HG03108 (cell line): ENCODE measurements around the gene ATG16L2.
"Not testable (repeated sequence)": the region's sequence is repeated elsewhere in the genome, so short reads cannot be mapped to it uniquely, and the experiment has no call there.

Source experiments
- ATAC-seq: cut with Tn5 transposase; IDR thresholded peaks from one replicate; pipeline ENCODE4 v1.9.1; 2021; ENCODE audit warnings: moderate library complexity; ENCODE audit not compliant: unreplicated experiment

The ATG16L2 gene

DNA sequence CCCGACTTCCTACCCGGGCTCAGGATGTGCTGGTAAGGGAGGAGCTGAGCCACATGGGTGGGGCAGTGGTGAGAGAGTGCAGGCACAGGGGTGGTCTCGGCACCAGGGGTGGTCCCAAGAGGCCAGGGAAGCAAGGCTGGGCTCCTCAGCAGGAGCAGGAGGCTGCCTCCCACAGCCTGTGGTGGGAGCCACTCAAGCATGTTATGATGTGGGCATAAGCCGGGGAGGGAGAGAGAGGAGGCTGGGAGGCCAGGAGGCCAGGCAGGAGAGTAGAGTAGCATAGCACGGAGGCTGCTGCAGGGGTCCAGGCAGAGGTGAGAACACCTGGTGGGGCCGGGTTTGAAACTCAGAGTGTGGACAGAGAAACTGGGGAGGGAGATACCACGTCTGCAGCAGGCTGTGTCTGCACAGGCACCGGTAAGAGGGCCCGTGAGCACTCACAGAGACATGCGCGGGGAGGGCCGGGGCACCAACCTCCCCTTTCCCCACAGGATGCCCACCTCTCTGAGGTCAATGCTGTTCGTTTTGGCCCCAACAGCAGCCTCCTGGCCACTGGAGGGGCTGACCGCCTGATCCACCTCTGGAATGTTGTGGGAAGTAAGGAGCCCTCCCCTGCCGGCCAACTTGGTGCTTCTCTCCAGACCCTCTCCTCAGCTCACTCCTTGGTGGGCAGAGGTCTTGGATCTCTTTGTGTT is 10.7 kb downstream of the ATG16L2 start:
- ATAC-seq: no peak

DNA sequence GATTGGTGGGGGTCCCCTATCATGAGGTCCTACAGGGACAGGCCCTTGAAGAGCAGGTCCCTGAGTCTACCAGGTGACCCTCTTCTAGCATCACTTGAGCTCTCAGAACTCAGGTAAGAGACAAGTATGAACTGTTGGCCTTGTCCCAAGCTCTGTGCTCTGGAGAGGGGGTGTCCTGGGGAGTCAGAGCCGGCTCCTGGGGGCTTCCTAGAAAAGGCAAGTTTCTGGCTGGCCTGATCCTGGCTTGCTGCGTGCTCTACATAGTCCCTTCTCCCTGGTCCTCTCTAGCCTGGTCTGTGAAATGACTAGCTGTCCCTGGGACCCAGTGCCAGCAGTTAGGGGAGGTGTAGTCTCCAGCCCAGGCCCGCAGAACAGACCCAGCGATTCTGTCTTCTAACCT is 11.4 kb downstream of the ATG16L2 start:
- ATAC-seq: no peak

DNA sequence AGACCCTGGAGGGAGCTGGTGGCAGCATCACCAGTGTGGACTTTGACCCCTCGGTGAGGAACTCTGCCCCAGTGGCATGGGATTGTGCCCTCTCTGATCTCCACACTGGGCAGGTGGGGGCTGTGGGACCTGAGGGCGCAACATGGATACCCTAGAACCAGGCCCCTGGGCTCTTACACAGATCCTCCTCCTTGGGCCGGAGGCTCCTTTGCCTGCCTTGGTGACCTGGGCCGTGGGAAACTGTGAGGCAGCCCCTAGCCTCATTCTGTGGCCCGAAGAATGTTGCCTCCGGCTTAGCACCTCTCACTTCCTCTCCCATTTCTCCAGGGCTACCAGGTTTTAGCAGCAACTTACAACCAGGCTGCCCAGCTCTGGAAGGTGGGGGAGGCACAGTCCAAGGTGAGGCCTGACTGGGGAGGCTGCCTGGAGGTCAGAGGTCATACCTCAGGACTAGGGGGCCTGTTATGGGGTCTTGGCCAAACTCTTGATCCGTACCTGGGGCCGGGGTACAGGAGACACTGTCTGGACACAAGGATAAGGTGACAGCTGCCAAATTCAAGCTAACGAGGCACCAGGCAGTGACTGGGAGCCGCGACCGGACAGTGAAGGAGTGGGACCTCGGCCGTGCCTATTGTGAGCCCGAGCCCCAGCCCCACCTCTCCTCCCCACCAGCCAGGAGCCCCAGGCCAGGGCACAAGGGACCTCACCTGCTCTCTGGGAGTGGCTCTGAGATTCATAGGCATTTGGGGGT is 12.2 kb downstream of the ATG16L2 start:
- no peak for ATAC-seq

- ATAC-seq: no peak
Observed at GRCh38 chr11:72826942-72827480, 12.8 kb downstream of the ATG16L2 start.

GRCh38 chr11:72827656-72828055 is 13.4 kb downstream of the ATG16L2 start:
- not testable (repeated sequence) for ATAC-seq

DNA sequence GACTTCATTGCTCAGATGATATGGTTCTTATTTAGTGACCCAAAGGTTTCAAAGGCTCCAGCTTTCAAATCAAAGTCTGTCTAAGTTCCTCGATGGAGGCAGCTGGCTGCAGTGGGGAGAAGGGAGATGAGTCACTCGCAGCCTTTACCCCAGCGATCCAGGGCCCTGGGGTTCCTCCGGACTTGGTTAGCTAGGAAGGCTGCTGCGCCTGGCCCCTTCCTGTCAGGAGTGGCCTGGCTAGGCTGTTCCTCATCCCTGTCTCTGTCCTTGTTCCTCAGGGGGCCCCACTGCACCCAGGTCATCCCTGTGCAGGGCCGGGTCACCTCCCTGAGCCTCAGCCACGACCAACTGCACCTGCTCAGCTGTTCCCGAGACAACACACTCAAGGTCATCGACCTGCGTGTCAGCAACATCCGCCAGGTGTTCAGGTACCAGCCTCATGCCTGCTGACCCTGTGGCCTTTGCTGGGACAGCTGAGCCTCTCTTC is 13.9 kb downstream of the ATG16L2 start:
- no peak for ATAC-seq

DNA sequence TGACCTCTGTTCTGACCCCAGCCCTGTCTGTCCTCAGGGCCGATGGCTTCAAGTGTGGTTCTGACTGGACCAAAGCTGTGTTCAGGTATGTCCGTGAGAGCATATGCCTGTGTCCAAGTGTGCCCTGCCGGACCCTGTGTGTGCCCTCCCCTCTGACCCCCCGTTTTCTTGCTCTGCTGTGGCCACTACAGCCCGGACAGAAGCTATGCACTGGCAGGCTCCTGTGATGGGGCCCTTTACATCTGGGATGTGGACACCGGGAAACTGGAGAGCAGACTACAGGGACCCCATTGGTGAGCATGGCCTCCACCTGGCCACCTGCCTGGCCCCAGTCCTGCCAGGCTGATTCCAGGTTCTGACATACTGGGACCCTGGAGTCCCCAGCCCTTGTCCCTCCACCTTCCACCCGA is 14.5 kb downstream of the ATG16L2 start:
- ATAC-seq: no peak

- no peak for ATAC-seq
Observed at GRCh38 chr11:72829178-72829577, 15.0 kb downstream of the ATG16L2 start.

DNA sequence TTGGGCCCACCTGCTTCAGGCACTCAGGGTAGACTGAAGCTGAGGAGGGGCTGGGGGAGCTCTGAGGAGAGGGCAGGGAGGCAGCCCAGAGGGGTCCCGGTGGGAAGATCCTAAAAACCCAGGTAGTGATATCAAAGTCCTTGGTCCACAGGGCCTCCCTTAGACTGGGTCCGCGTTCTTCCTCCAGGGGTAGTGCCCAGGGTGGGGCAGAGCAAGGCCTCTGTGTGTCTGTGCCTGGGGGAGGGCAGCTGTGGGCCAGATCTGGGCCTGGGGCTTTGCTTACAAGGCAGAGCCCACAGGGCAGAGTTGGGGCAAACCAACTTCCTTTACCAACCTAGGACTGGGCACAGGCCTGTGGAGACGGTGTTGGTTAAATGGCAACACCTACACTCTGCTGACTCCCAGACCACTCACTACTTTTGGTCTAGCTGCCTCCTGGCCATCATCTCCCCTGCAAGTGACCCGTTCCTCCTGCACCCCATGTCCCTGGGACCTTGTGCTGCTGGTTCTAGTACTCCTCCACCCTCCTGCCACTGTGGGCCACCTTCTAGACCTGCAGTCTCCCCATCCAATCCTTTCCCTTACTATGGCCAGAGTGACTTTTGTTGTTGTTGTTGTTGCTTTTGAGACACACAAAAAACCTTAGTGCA is 15.8 kb downstream of the ATG16L2 start:
- ATAC-seq: no peak

GRCh38 chr11:72831521-72832300 is 17.5 kb downstream of the ATG16L2 start:
- no peak for ATAC-seq

DNA sequence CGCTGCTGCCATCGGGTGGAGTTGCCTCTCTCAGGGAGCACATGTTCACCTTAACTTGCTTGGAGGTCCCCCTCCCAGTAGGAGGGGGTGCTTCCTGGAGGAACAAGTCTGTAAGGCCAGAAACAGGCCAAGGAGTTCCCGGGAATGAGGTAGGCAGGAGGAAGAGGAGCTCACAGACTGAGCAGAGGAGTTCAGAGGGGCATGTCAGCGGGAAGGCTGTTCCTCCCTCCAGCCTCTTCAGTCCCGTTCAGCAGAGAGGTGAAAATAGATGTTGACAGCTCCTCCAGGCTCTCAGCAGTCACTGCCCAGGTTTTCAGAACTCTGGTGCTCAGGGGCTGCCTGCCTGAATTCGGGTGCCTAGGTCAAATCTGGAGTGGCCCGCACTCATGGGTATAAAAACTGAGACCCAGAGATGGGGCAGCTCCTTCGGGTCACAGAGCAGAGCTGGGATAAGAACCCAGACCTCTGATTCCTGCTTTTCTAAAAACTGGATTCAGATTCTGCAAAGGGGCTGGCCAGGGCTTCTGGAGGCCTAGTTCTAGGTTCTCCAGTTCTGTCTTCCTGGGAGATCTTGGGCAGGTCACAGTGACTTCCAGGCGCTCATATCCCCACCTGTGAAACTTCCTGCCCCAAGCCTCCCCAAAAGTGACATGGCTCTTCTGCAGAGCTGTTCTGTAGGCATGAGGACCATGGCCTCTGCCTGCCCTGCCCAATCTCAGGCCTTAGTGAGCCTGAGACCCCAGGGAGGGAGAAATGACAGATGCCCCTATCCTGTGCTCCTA is 18.3 kb downstream of the ATG16L2 start:
- no peak for ATAC-seq

DNA sequence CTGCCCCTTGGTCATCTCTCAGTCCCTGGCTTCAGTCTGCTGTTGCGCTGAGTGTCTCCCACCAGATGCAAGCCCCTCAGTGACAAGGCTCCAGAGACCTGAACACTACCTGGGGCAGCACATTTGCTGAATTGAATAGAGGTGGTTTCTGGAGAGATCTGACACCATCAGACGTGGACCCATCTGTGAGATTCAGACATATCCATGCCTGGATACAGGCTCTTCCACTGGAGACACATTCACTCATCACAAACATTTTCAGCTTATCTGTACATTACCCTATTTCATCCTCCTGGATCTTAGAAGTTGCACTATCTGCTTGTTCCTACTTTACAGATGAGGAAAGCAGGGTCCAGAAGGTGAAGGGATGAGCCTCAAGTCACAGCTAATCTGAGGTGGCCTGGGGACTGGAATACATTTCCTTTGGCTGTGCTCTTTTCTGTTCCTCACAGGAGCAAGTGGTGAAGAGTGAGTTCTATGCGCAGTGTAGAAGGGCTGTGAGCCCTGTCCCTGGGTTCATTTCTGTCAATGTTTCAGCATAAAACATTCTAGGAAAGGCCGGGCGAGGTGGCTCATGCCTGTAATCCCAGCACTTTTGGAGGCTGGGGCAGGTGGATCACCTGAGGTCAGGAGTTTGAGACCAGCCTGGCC is 19.0 kb downstream of the ATG16L2 start:
- no peak for ATAC-seq

DNA sequence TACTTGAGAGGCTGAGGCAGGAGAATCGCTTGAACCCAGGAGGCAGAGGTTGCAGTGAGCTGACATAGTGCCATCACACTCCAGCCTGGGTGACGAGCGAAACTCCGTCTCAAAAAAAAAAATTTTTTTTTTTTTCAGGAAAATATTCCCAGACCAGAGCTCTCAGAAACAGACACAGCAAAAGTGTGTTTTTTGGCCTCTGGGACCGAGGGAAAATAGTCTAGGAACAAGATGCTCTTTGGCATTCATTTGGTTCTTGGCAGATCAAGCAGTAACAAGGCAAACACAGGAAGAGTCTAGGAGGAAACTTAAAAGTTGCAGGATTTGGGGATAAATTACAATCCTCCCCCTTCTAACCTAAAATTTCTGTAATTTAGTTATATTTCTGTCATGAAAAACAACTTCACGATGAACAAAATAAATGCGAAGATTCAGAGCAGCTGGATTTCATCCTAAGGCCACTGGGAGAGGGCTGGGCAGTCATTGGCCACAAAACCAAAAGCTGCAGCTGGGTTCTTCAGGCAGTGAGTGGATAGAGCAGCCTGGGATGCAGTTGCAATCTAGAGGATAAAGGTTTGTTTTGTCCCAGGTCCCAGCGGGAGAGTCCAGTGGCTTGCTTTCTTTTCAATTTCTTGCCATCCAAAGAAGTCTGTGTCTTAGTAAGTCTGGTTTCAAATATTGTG is 19.7 kb downstream of the ATG16L2 start:
- no peak for ATAC-seq

DNA sequence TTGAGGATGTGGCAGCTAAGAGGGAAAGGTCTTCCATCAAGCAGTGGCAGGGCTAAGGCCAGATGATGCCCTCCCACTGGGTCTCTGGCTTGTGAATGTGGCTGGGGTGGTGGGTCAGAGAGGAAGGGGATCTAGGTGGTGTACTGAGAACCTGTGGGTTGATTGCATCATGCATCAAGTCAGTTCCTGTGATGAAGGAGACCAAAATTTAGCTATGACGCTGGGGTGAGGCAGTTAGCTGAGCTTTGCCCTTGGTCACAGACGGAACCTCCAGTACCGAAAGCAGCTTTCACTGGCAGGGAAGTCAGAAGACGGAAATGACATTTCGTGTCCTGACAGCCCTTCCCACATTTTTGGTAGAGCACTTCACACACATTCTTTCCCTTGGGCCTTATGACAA is 20.7 kb downstream of the ATG16L2 start:
- no peak for ATAC-seq

- ATAC-seq: no peak
Observed at GRCh38 chr11:72836111-72836510, 21.9 kb downstream of the ATG16L2 start.

DNA sequence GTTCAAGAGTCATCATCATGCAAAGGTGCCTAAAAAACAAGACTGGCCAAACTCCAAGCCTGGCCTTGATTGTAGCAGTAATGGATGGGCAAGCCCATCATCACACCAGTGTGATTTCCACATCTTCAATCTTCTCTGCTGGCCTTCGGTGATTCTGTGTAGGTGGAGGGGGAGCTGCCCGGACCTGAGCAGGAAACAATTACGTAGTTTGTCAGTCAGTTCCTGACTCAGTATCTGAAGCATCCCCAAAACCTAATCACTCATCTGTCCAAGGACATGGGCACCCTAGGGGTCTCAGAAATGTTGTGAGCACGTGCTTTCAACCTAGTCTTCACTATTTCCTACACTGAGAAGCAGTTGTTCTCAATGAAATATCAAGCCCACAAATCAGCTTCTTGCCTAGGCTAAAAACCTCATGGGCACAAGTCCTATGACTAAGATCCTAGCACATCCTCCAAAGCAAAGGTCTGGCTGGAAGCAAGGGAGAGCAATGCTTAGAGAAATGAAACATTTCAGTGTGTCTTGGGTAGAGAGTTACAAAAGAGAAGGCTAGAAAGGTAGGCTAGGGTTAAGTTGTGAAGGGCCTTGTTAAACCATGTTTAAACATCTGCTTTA is 24.6 kb downstream of the ATG16L2 start:
- no peak for ATAC-seq

DNA sequence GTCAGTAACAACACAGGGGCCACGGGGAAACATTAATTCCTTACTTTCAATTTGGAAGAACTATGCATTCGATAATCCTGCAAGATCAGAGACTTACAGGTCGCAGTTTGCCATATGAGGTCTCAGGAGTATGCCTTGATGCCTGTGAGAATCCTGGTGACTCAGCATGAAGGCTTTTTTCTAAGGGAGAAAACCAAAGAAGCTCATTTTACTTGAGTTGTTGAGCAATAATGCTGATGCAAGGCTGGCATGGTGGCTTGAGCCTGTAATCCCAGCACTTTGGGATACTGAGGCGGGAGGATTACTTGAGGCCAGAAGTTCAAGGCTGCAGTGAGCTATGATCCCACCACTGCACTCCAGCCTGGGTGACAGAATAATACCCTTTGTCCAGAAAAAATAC is 26.6 kb downstream of the ATG16L2 start:
- no peak for ATAC-seq

- no peak for ATAC-seq
Observed at GRCh38 chr11:72841397-72841796, 27.2 kb downstream of the ATG16L2 start.

- ATAC-seq: no peak
Observed at GRCh38 chr11:72842126-72842525, 27.9 kb downstream of the ATG16L2 start.
